ENCODE measurements around the gene ZMIZ1.

GRCh38 chr10:79063661-79064492, 4.9 kb upstream of the ZMIZ1 start:
- no peak for TF ChIP-seq CTCF (IDR thresholded peaks at IDR 0.05)
- no peak for TF ChIP-seq ZFX (IDR thresholded peaks at IDR 0.05; ENCODE audit: borderline replicate concordance)
